OCI-LY7 (cell line): ENCODE measurements around the gene PRMT3.

Experiments used
- CTCF ChIP-seq: fragments of 200-600 bp; sonication (generic); conservative IDR thresholded peaks from 2 replicates; pipeline ENCODE4 v1.5.1; 2014; ENCODE audit warnings: mild to moderate bottlenecking, antibody characterized with exemption, low read length, moderate library complexity, mixed read lengths
- EZH2phosphoT487 ChIP-seq: fragments of 200-600 bp; sonication (generic); IDR thresholded peaks from 2 replicates; pipeline ENCODE4 v1.6.1; 2018; ENCODE audit warnings: low read depth, borderline replicate concordance, mild to moderate bottlenecking, mixed run types, antibody characterized with exemption, low read length, moderate library complexity, mixed read lengths

- TF ChIP-seq CTCF (no peak), EZH2phosphoT487 (no peak)
Measured at GRCh38 chr11:20452585-20452984, 65.1 kb downstream of the PRMT3 start.
